ENCODE data around the gene UGT1A7. TPM values are rescaled to one million over a fixed set of nuclear protein-coding genes. Genes with fewer than 3 reads are reported as not detected.
"Not testable (repeated sequence)": the region's sequence is repeated elsewhere in the genome, so short reads cannot be mapped to it uniquely, and the experiment has no call there.

The UGT1A7 gene
- total RNA-seq, 1 donor from 2014 or later: not detected

- Mint-ChIP-seq H3K27ac (no peak overlapping the region), H3K9me3 (no peaks in the 10 kb centered on the region), H3K27me3 (ENCODE audit: insufficient read depth) (peaks cover 13% of the 10 kb centered on the region), H3K36me3 (ENCODE audit: low read depth) (no peaks in the 10 kb centered on the region), H3K4me3 (no peak overlapping the region), H3K4me1 (ENCODE audit: low read depth) (no peaks in the 10 kb centered on the region)
- no peak for DNase-seq (ENCODE audit: low spot score)
- intact Hi-C loops (cut with micrococcal nuclease): no loop called here
These were observed 7.8 kb downstream of the UGT1A7 start for GRCh38 chr2:233689501-233689900.

- no peak overlapping the region for H3K4me3 Mint-ChIP-seq
- intact Hi-C loops (cut with micrococcal nuclease): no loop called here
- H3K9me3 Mint-ChIP-seq: no peaks in the 10 kb centered on the region
- H3K36me3 Mint-ChIP-seq (ENCODE audit: low read depth): no peaks in the 10 kb centered on the region
- no peaks in the 10 kb centered on the region for H3K4me1 Mint-ChIP-seq (ENCODE audit: low read depth)
- no peak overlapping the region for H3K27ac Mint-ChIP-seq
- H3K27me3 Mint-ChIP-seq (ENCODE audit: insufficient read depth): peaks cover 13% of the 10 kb centered on the region
- DNase-seq (ENCODE audit: low spot score): no peak
These were observed 8.7 kb downstream of the UGT1A7 start for GRCh38 chr2:233690444-233690843.

- DNase-seq (ENCODE audit: low spot score): no peak
- Mint-ChIP-seq H3K9me3 (no peaks in the 10 kb centered on the region), H3K27me3 (ENCODE audit: insufficient read depth) (peaks cover 12% of the 10 kb centered on the region), H3K36me3 (ENCODE audit: low read depth) (no peaks in the 10 kb centered on the region), H3K4me3 (no peak overlapping the region), H3K4me1 (ENCODE audit: low read depth) (no peaks in the 10 kb centered on the region), H3K27ac (no peak overlapping the region)
- intact Hi-C loops (cut with micrococcal nuclease): no loop called here
These were observed 10.0 kb downstream of the UGT1A7 start for GRCh38 chr2:233691443-233692433.

GRCh38 chr2:233692648-233693047, 10.9 kb downstream of the UGT1A7 start, which contains the start of gene UGT1A6:
Gene UGT1A6, plus strand, starts transcription at chr2:233692890. Its CDS starts 115 bp downstream, at chr2:233693005.
- Mint-ChIP-seq H3K9me3 (no peaks in the 10 kb centered on the region), H3K4me1 (ENCODE audit: low read depth) (no peaks in the 10 kb centered on the region), H3K36me3 (ENCODE audit: low read depth) (peaks cover 1% of the 10 kb centered on the region), H3K27me3 (ENCODE audit: insufficient read depth) (peaks cover 13% of the 10 kb centered on the region), H3K27ac (no peak within 1 kb of the TSS), H3K4me3 (no peak within 1 kb of the TSS)
- intact Hi-C loops (cut with micrococcal nuclease): no loop called here
- no peak for DNase-seq (ENCODE audit: low spot score)

- Mint-ChIP-seq H3K36me3 (ENCODE audit: low read depth) (peaks cover 1% of the 10 kb centered on the region), H3K27ac (no peak overlapping the region), H3K4me3 (no peak overlapping the region), H3K4me1 (ENCODE audit: low read depth) (no peaks in the 10 kb centered on the region), H3K27me3 (ENCODE audit: insufficient read depth) (peaks cover 11% of the 10 kb centered on the region), H3K9me3 (no peaks in the 10 kb centered on the region)
- no peak for DNase-seq (ENCODE audit: low spot score)
- intact Hi-C loops (cut with micrococcal nuclease): no loop called here
These were observed 12.3 kb downstream of the UGT1A7 start for GRCh38 chr2:233693963-233694362.

- Mint-ChIP-seq H3K27ac (no peak overlapping the region), H3K9me3 (no peaks in the 10 kb centered on the region), H3K4me3 (no peak overlapping the region), H3K27me3 (ENCODE audit: insufficient read depth) (peaks cover 5% of the 10 kb centered on the region), H3K36me3 (ENCODE audit: low read depth) (peaks cover 1% of the 10 kb centered on the region), H3K4me1 (ENCODE audit: low read depth) (no peaks in the 10 kb centered on the region)
- no peak for DNase-seq (ENCODE audit: low spot score)
- intact Hi-C loops (cut with micrococcal nuclease): no loop called here
These were observed 17.0 kb downstream of the UGT1A7 start for GRCh38 chr2:233698740-233699139.

GRCh38 chr2:233699424-233700027, 17.8 kb downstream of the UGT1A7 start:
- no peaks in the 10 kb centered on the region for H3K9me3 Mint-ChIP-seq
- H3K27ac Mint-ChIP-seq: no peak overlapping the region
- H3K27me3 Mint-ChIP-seq (ENCODE audit: insufficient read depth): peaks cover 6% of the 10 kb centered on the region
- no peak overlapping the region for H3K4me3 Mint-ChIP-seq
- DNase-seq (ENCODE audit: low spot score): no peak
- H3K4me1 Mint-ChIP-seq (ENCODE audit: low read depth): no peaks in the 10 kb centered on the region
- intact Hi-C loops (cut with micrococcal nuclease): no loop called here
- H3K36me3 Mint-ChIP-seq (ENCODE audit: low read depth): peaks cover 1% of the 10 kb centered on the region

GRCh38 chr2:233700028-233700635, 18.4 kb downstream of the UGT1A7 start:
- intact Hi-C loops (cut with micrococcal nuclease): no loop called here
- H3K27me3 Mint-ChIP-seq (ENCODE audit: insufficient read depth): peaks cover 7% of the 10 kb centered on the region
- H3K4me1 Mint-ChIP-seq (ENCODE audit: low read depth): no peaks in the 10 kb centered on the region

GRCh38 chr2:233700842-233701241, 19.1 kb downstream of the UGT1A7 start:
- H3K4me3 Mint-ChIP-seq; H3K36me3 Mint-ChIP-seq (ENCODE audit: low read depth); H3K4me1 Mint-ChIP-seq (ENCODE audit: low read depth); H3K9me3 Mint-ChIP-seq; DNase-seq (ENCODE audit: low spot score); H3K27me3 Mint-ChIP-seq (ENCODE audit: insufficient read depth); H3K27ac Mint-ChIP-seq; intact Hi-C loops (cut with micrococcal nuclease): not testable (repeated sequence)

More at GRCh38 chr2:233700028-233700635, 18.4 kb downstream of the UGT1A7 start:
- H3K9me3 Mint-ChIP-seq: no peaks in the 10 kb centered on the region
- no peak overlapping the region for H3K27ac Mint-ChIP-seq
- H3K36me3 Mint-ChIP-seq (ENCODE audit: low read depth): peaks cover 1% of the 10 kb centered on the region
- H3K4me3 Mint-ChIP-seq: no peak overlapping the region
- no peak for DNase-seq (ENCODE audit: low spot score)

GRCh38 chr2:233702238-233702637, 20.5 kb downstream of the UGT1A7 start:
- peaks cover 5% of the 10 kb centered on the region for H3K27me3 Mint-ChIP-seq (ENCODE audit: insufficient read depth)
- H3K36me3 Mint-ChIP-seq (ENCODE audit: low read depth): peaks cover 1% of the 10 kb centered on the region
- H3K9me3 Mint-ChIP-seq: no peaks in the 10 kb centered on the region
- H3K4me3 Mint-ChIP-seq: no peak overlapping the region
- H3K4me1 Mint-ChIP-seq (ENCODE audit: low read depth): no peaks in the 10 kb centered on the region
- intact Hi-C loops (cut with micrococcal nuclease): no loop called here
- DNase-seq (ENCODE audit: low spot score): no peak
- H3K27ac Mint-ChIP-seq: no peak overlapping the region

GRCh38 chr2:233705911-233706506, 24.3 kb downstream of the UGT1A7 start:
- intact Hi-C loops (cut with micrococcal nuclease): no loop called here
- no peak for DNase-seq (ENCODE audit: low spot score)
- H3K4me3 Mint-ChIP-seq: no peak overlapping the region
- H3K36me3 Mint-ChIP-seq (ENCODE audit: low read depth): no peaks in the 10 kb centered on the region
- H3K4me1 Mint-ChIP-seq (ENCODE audit: low read depth): no peaks in the 10 kb centered on the region
- no peaks in the 10 kb centered on the region for H3K9me3 Mint-ChIP-seq
- H3K27ac Mint-ChIP-seq: no peak overlapping the region
- peaks cover 7% of the 10 kb centered on the region for H3K27me3 Mint-ChIP-seq (ENCODE audit: insufficient read depth)

- intact Hi-C loops (cut with micrococcal nuclease): no loop called here
- DNase-seq (ENCODE audit: low spot score): no peak
These were observed 25.0 kb downstream of the UGT1A7 start for GRCh38 chr2:233706720-233707119.

More at GRCh38 chr2:233706720-233707119, 25.0 kb downstream of the UGT1A7 start:
- Mint-ChIP-seq H3K9me3 (no peaks in the 10 kb centered on the region), H3K4me1 (ENCODE audit: low read depth) (no peaks in the 10 kb centered on the region), H3K27me3 (ENCODE audit: insufficient read depth) (peaks cover 9% of the 10 kb centered on the region), H3K27ac (no peak overlapping the region), H3K4me3 (no peak overlapping the region), H3K36me3 (ENCODE audit: low read depth) (no peaks in the 10 kb centered on the region)
